ENCODE results near the gene SYNJ2. TPM values are rescaled to one million over a fixed set of nuclear protein-coding genes. Genes with fewer than 3 reads are reported as not detected.

SYNJ2 gene
- total RNA-seq, 1 donor from 2014 or later: 12.3 TPM

- intact Hi-C loops (cut with micrococcal nuclease): no loop called here
- no peaks in the 10 kb centered on the region for H3K36me3 ChIP-seq
- TF ChIP-seq, protein P1, sequence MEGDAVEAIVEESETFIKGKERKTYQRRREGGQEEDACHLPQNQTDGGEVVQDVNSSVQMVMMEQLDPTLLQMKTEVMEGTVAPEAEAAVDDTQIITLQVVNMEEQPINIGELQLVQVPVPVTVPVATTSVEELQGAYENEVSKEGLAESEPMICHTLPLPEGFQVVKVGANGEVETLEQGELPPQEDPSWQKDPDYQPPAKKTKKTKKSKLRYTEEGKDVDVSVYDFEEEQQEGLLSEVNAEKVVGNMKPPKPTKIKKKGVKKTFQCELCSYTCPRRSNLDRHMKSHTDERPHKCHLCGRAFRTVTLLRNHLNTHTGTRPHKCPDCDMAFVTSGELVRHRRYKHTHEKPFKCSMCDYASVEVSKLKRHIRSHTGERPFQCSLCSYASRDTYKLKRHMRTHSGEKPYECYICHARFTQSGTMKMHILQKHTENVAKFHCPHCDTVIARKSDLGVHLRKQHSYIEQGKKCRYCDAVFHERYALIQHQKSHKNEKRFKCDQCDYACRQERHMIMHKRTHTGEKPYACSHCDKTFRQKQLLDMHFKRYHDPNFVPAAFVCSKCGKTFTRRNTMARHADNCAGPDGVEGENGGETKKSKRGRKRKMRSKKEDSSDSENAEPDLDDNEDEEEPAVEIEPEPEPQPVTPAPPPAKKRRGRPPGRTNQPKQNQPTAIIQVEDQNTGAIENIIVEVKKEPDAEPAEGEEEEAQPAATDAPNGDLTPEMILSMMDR (IDR thresholded peaks at IDR 0.05; ENCODE audit: borderline replicate concordance): no peak
- no peak for DNase-seq
- peak overlapping the region; percentile 92 for H3K4me3 ChIP-seq
- no peaks in the 10 kb centered on the region for H3K27me3 ChIP-seq (ENCODE audit: low read depth)
- peak overlapping the region; percentile 78 for H3K27ac ChIP-seq (replicated peaks)
- peaks cover 33% of the 10 kb centered on the region for H3K4me1 ChIP-seq
- no peaks in the 10 kb centered on the region for H3K9me3 ChIP-seq (replicated peaks)
Observed at GRCh38 chr6:157982102-157982562, 469 bp downstream of the SYNJ2 start.

GRCh38 chr6:157982563-157983405, 1.1 kb downstream of the SYNJ2 start:
- Histone ChIP-seq H3K27me3 (ENCODE audit: low read depth) (no peaks in the 10 kb centered on the region), H3K9me3 (replicated peaks) (no peaks in the 10 kb centered on the region), H3K27ac (replicated peaks) (no peak overlapping the region), H3K4me3 (peak overlapping the region; percentile 92), H3K36me3 (no peaks in the 10 kb centered on the region), H3K4me1 (peaks cover 34% of the 10 kb centered on the region)
- no peak for DNase-seq
- TF ChIP-seq, protein P1 (IDR thresholded peaks at IDR 0.05; ENCODE audit: borderline replicate concordance): peak; percentile 26
- intact Hi-C loops (cut with micrococcal nuclease): no loop called here

DNA sequence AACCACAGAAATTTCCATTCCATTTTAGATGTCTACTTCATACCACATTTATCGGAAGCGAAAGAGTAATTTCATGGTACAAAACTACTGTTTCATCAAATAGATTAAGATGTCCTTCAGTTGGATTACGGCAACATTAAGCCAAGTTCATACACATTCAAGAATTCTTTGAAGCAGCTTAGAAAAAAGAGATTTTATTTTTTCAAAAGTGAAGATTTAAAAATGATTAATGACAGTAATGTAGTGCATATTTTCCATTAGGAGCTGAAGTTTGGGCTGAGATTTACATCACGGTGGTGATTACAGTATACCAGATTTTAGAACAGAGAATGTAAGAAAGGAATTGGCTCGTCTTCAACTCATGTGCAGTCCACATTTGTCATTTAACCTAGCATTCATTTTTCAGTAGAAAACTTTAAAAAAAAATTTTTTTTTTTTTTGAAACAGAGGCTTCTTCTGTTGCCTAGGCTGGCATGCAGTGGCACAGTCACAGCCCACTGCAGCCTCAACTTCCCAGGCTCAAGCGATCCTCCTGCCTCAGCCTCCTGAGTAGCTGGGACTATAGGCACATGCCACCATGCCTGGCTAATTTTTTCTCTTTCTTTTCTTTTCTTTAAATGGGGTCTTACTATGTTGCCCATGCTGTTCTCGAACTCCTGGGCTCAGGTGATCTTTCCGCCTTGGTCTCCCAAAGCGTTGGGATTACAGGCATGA, 1.9 kb downstream of the SYNJ2 start:
- no peaks in the 10 kb centered on the region for H3K9me3 ChIP-seq (replicated peaks)
- H3K4me3 ChIP-seq: peak overlapping the region; percentile 92
- no peaks in the 10 kb centered on the region for H3K27me3 ChIP-seq (ENCODE audit: low read depth)
- no peak overlapping the region for H3K27ac ChIP-seq (replicated peaks)
- H3K4me1 ChIP-seq: peaks cover 42% of the 10 kb centered on the region
- TF ChIP-seq, protein P1 (IDR thresholded peaks at IDR 0.05; ENCODE audit: borderline replicate concordance): no peak
- DNase-seq: no peak
- intact Hi-C loops (cut with micrococcal nuclease): no loop called here
- no peaks in the 10 kb centered on the region for H3K36me3 ChIP-seq

- no peaks in the 10 kb centered on the region for H3K36me3 ChIP-seq
- no peaks in the 10 kb centered on the region for H3K9me3 ChIP-seq (replicated peaks)
- H3K27ac ChIP-seq (replicated peaks): no peak overlapping the region
- intact Hi-C loops (cut with micrococcal nuclease): no loop called here
- peaks cover 46% of the 10 kb centered on the region for H3K4me1 ChIP-seq
- DNase-seq: no peak
- TF ChIP-seq, protein P1 (IDR thresholded peaks at IDR 0.05; ENCODE audit: borderline replicate concordance): no peak
- H3K27me3 ChIP-seq (ENCODE audit: low read depth): no peaks in the 10 kb centered on the region
- no peak overlapping the region for H3K4me3 ChIP-seq
Observed at GRCh38 chr6:157984128-157984527, 2.5 kb downstream of the SYNJ2 start.

- no peak for DNase-seq
- H3K4me3 ChIP-seq: no peak overlapping the region
- peaks cover 53% of the 10 kb centered on the region for H3K4me1 ChIP-seq
- no peaks in the 10 kb centered on the region for H3K36me3 ChIP-seq
- TF ChIP-seq, protein P1 (IDR thresholded peaks at IDR 0.05; ENCODE audit: borderline replicate concordance): no peak
- no peaks in the 10 kb centered on the region for H3K9me3 ChIP-seq (replicated peaks)
- intact Hi-C loops (cut with micrococcal nuclease): no loop called here
- no peak overlapping the region for H3K27ac ChIP-seq (replicated peaks)
- no peaks in the 10 kb centered on the region for H3K27me3 ChIP-seq (ENCODE audit: low read depth)
Observed at GRCh38 chr6:157984686-157985225, 3.1 kb downstream of the SYNJ2 start.

All from left ventricle myocardium inferior (tissue), 1 donor.